Stomach (tissue), 4 donors: ENCODE measurements around the gene TMEM41A.

Source experiments
- EP300 ChIP-seq: sonication (generic); formaldehyde crosslinking; IDR thresholded peaks from one replicate; pipeline ENCODE4 v1.6.1; 2017; ENCODE audit warnings: antibody characterized with exemption
- POLR2A ChIP-seq, 4 donors: fragments of 450-650 bp; IDR thresholded peaks; one replicate each; pipeline ENCODE4 v1.6.1; 2016; ENCODE audit warnings: antibody characterized with exemption in 4 of 4, control low read depth in 2 of 4, mild to moderate bottlenecking in 1 of 4, moderate library complexity in 1 of 4
- POLR2AphosphoS5 ChIP-seq, 3 donors: sonication (generic); formaldehyde crosslinking; IDR thresholded peaks; one replicate each; pipeline ENCODE4 v1.6.1; 2016; ENCODE audit warnings: antibody characterized with exemption in 3 of 3

DNA sequence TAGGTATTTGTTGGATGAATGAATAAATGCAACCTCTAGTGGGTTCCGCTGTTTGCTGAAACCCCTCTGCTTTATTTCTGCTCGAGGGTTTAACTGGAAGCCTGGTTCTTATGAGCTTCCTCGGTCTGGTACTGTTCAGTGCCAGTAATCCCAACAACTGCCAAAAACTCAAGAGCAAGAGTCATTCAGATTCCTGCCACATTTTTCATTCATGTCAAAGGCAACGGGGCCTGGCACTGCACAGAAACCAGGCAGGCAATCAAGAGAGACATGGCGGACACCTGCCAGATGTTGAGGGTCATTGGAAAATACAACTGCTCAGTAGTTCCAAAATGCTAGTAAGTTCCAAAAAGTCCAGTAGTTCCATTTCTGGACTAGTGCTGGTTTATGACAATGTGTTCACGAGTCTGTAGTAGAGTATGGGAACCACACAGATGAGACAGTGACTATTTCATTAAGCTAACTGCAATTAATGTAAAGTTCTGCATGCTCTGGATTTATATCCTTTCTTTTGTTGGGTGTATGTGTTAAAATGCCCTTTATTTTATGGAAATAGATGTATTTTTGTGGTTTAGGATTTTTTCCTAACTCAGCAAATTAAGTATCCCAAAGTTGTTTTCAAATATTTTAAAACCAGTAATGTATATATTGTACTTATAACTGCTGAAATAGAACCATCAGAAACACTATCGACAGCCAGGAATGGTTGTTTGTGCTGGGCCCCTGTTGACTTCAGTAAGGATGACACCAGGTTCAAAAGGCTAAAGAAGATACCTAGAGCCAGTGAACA is 22.7 kb upstream of the TMEM41A start:
- no peak for TF ChIP-seq POLR2A (IDR thresholded peaks at IDR 0.05)
- TF ChIP-seq EP300: no peak
- TF ChIP-seq POLR2AphosphoS5 (IDR thresholded peaks at IDR 0.05): no peak
